A673 (cell line): ENCODE data around the gene DLGAP1.

Experiments used
- EZH2 ChIP-seq: fragments of 200-600 bp; sonication (generic); IDR thresholded peaks from 2 replicates; pipeline ENCODE4 v1.6.1; 2017; ENCODE audit warnings: borderline replicate concordance, low read depth, mild to moderate bottlenecking, mixed read lengths, antibody characterized with exemption, low read length; ENCODE audit not compliant: poor library complexity, severe bottlenecking
- TF ChIP-seq, protein P1 (sequence below): fragments of 300-800, 200-600 bp; sonication (generic); conservative IDR thresholded peaks from 2 replicates; pipeline ENCODE4 v1.5.1; 2017; ENCODE audit warnings: low read depth, mild to moderate bottlenecking, antibody characterized with exemption, low read length, moderate library complexity, mixed read lengths

DNA sequence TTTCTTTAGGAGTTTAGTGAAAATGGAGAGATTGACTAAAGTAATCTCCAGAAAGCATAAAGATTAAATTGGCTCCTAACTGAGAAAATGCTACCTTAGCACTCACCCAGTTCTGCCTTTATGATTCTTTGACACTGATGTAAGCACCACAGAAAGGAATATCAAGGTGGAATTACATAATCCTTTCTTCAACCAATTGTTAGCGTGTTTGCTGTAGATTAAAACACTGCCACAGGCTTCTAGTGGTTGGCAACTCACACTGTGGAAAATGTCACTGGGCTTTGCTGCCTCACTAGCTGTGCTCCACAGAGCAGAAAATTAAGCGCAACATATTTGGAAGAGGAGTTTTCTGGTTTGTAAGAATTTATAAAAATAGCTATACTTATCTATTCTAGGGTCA, 104.1 kb downstream of the DLGAP1 start:
- TF ChIP-seq, protein P1, sequence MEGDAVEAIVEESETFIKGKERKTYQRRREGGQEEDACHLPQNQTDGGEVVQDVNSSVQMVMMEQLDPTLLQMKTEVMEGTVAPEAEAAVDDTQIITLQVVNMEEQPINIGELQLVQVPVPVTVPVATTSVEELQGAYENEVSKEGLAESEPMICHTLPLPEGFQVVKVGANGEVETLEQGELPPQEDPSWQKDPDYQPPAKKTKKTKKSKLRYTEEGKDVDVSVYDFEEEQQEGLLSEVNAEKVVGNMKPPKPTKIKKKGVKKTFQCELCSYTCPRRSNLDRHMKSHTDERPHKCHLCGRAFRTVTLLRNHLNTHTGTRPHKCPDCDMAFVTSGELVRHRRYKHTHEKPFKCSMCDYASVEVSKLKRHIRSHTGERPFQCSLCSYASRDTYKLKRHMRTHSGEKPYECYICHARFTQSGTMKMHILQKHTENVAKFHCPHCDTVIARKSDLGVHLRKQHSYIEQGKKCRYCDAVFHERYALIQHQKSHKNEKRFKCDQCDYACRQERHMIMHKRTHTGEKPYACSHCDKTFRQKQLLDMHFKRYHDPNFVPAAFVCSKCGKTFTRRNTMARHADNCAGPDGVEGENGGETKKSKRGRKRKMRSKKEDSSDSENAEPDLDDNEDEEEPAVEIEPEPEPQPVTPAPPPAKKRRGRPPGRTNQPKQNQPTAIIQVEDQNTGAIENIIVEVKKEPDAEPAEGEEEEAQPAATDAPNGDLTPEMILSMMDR, result no peak
- no peak for TF ChIP-seq EZH2
